ENCODE data around the gene GNAS.
"Not testable (repeated sequence)": the region's sequence is repeated elsewhere in the genome, so short reads cannot be mapped to it uniquely, and the experiment has no call there.

GNAS gene

DNA sequence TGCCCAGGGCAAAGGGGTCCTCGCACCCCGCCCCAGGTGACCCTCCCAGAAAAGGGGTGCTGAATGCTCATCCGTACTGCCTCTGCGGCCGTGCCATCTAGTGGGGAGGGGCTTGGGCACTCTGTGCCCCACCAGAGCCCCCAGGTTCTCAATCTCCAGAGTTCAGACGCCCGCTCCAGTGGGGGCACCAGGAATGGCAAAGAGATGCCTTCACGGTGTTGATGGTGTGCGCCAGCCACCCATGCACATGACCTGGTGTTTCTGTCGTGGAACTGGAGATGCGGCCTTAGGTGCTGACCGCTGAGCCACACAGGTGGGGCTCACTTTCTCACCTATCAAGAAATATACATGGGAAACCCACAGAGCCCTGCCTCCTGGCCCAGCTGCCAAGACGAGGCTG is 32.6 kb upstream of the GNAS start:
- DNase-seq (ENCODE audit: low read depth), result no peak
- H3K4me3 ChIP-seq (ENCODE audit: low read length), result no peak overlapping the region
- TF ChIP-seq, protein P1, sequence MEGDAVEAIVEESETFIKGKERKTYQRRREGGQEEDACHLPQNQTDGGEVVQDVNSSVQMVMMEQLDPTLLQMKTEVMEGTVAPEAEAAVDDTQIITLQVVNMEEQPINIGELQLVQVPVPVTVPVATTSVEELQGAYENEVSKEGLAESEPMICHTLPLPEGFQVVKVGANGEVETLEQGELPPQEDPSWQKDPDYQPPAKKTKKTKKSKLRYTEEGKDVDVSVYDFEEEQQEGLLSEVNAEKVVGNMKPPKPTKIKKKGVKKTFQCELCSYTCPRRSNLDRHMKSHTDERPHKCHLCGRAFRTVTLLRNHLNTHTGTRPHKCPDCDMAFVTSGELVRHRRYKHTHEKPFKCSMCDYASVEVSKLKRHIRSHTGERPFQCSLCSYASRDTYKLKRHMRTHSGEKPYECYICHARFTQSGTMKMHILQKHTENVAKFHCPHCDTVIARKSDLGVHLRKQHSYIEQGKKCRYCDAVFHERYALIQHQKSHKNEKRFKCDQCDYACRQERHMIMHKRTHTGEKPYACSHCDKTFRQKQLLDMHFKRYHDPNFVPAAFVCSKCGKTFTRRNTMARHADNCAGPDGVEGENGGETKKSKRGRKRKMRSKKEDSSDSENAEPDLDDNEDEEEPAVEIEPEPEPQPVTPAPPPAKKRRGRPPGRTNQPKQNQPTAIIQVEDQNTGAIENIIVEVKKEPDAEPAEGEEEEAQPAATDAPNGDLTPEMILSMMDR (conservative IDR thresholded peaks at IDR 0.05; ENCODE audit: low read depth, low read length), result no peak

DNA sequence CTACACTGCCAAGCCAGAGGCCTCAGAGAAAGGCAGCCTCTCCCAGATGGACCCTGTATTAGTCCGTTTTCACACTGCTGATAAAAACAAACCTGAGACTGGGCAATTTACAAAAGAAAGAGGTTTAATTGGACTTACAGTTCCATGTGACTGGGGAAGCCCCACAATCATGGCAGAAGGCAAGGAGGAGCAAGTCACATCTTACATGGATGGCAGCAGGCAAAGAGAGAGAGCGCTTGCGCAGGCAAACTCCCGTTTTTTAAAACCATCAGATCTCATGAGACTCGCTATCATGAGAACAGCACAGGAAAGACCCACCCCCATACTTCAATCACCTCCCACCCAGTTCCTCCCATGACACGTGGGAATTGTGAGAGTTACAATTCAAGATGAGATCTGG is 32.0 kb upstream of the GNAS start:
- DNase-seq (ENCODE audit: low read depth); H3K4me3 ChIP-seq (ENCODE audit: low read length): not testable (repeated sequence)

DNA sequence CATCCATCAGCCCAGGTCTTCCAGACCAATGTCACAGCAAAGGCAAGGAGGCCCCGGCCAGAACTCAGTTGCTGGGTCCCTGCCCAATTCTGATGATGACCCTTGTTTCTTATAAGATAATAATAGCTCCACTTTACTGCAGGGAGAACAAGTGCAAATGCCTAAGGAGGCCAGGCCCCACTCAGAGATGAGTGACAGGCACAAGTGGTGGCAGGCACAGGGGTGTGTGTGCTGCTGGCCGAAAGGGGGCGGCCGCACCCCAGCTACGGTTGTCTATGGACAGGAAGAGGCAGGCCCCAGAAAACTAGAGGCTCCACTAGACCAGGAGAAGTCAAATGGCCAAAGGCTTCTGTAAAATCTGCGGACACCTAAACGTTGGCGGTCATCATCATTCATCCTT is 30.4 kb upstream of the GNAS start:
- TF ChIP-seq, protein P1 (conservative IDR thresholded peaks at IDR 0.05; ENCODE audit: low read depth, low read length), result no peak
- DNase-seq (ENCODE audit: low read depth), result no peak

DNA sequence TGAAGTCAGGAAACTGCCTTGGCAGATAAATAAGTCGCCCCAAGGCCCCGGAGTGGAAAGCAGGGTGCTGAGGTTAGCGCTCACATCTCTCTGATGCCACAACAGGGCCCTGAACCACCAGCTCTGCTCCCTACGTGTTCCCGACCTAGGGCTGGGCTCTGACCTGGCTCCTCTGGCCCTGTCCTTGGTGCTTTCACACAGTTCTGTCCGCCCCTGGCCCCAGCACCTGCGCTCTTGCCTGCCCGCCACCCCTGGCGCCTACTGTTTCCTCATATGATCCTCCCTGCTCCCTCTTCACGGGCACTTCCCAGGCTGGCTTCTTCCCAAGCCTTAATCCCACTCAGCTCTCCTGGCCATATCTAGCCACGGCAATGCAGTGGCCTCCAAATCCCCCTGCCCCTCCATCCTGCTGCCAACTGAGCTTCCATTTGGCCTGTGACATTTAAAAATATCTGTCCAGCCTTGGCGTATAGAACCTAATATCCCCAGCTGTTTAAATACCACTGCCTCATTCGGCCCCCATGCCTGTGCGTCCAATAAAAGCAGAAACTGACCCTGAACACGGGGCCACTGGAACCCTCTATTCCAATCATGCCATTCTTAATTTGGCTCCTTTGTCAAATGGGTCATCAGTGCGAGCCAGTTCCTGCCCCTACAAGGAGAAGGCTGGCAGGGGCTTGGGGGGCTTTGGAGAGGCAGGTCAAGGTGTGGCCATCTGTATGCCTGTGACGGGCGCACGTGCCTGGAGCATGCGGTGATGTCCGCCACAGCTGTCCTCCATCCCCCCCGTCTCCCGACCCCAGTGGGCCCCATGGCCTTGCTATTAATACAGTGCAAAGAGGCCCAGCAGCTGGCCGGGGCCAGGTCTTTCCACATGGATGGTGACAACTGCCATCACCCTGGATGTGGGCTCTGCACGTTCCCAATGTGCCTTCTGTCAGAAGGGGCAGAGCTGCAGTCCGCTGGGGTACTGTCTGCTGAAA is 29.5 kb upstream of the GNAS start:
- DNase-seq (ENCODE audit: low read depth), result no peak
- TF ChIP-seq, protein P1 (conservative IDR thresholded peaks at IDR 0.05; ENCODE audit: low read depth, low read length), result no peak
- no peak overlapping the region for H3K4me3 ChIP-seq (ENCODE audit: low read length)

More for the DNA sequence above, 30.4 kb upstream of the GNAS start:
- no peak overlapping the region for H3K4me3 ChIP-seq (ENCODE audit: low read length)

DNA sequence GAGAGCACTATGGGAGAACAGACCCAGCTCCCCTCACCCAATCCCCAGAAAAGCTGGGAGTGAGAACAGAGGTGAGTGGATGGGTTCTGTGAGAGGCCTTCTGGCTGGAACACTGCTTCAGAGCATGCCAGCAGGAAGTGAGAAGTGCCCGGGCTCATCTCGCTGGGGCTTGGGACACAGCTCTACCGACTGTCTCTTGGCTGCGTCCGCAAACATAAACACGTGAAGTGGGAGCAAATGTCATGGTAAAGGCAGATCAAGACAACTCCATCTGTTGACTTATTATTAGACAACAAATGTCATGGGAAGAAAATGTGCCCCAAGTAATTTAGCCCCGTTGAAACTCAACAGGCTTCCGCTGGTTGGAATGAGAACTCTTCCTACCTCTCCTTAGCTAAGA is 27.7 kb upstream of the GNAS start:
- no peak overlapping the region for H3K4me3 ChIP-seq (ENCODE audit: low read length)
- TF ChIP-seq, protein P1 (conservative IDR thresholded peaks at IDR 0.05; ENCODE audit: low read depth, low read length), result no peak
- DNase-seq (ENCODE audit: low read depth), result no peak

DNA sequence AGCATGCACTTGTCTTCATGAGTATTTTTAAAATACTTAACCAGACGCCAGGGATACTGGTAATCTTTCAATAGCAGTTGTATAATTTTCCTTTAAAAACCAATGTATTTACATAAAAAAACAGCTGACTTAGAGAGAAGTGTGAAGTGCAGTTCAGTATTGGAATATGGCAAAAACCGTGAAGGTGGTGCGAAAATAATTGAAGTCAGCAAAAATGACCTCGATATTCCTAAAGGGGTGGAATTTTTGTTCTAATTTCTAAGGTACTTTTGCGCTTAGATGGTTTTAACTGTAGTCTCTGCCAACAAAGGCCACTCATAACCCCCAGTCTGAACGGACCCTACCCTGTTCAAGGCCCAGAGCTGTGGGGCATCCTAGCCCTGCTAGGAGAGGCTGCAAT is 27.1 kb upstream of the GNAS start:
- no peak overlapping the region for H3K4me3 ChIP-seq (ENCODE audit: low read length)
- TF ChIP-seq, protein P1 (conservative IDR thresholded peaks at IDR 0.05; ENCODE audit: low read depth, low read length), result no peak
- DNase-seq (ENCODE audit: low read depth), result no peak

DNA sequence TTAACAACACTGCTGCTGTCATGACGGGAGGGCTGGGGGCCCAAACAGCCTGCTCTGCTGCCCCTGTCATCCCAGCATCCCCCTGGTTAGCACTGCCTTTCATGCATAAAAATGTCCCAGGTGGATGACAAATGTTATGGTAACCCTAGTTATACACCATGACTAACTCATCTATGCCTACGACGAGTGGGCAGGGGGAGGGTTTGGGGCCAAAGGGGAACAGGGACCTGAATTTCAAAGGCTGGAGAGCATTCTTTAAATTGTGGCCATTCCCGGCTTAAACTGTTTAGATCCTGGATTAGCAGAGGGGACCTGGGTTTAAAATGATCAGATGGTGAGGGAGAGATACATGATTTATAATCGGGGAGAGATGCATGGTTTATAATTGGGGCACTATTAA is 26.2 kb upstream of the GNAS start:
- no peak for DNase-seq (ENCODE audit: low read depth)

More for the DNA sequence above, 26.2 kb upstream of the GNAS start:
- H3K4me3 ChIP-seq (ENCODE audit: low read length), result no peak overlapping the region
- TF ChIP-seq, protein P1 (conservative IDR thresholded peaks at IDR 0.05; ENCODE audit: low read depth, low read length), result no peak

Data from retinal pigment epithelial cell (primary cell).